Panc1 (cell line): Measurements from ENCODE around the gene CACNA1I.

Source experiments
- POLR2AphosphoS5 ChIP-seq: IDR thresholded peaks from 2 replicates; pipeline ENCODE4 v1.6.1; 2012; ENCODE audit warnings: mild to moderate bottlenecking, low read depth, low read length, moderate library complexity
- REST ChIP-seq, 2 experiments: IDR thresholded peaks; 2 replicates each; pipeline ENCODE4 v1.6.1; 2011 to 2012; ENCODE audit warnings: low read depth in 2 of 2, control low read depth in 1 of 2, low read length in 1 of 2, mild to moderate bottlenecking in 1 of 2, moderate library complexity in 1 of 2; ENCODE audit not compliant: insufficient read depth in 1 of 2
- TF ChIP-seq, protein P1 (sequence below): fragments of 450-650 bp; IDR thresholded peaks from 2 replicates; pipeline ENCODE4 v1.5.1; 2017; ENCODE audit warnings: mild to moderate bottlenecking

DNA sequence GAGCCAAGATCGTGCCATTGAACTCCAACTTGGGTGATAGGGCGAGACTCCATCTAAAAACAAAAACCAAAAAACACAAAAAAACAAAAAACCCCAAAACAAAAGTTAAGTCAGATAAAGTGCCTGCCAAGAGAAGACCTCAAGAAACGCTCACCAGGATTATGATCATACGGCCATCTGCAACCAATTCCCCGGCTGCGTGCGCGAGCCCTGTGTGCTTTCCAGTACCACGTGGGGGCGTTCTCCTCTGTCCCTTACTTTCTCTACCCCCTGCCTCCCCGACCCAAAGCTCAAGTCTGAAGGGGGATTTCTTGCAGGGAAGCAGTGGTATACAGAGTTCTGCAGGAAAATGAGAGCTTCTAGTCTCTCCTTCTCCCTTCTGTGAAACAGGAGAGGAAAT lies 27.5 kb upstream of the CACNA1I start:
- TF ChIP-seq, protein P1, sequence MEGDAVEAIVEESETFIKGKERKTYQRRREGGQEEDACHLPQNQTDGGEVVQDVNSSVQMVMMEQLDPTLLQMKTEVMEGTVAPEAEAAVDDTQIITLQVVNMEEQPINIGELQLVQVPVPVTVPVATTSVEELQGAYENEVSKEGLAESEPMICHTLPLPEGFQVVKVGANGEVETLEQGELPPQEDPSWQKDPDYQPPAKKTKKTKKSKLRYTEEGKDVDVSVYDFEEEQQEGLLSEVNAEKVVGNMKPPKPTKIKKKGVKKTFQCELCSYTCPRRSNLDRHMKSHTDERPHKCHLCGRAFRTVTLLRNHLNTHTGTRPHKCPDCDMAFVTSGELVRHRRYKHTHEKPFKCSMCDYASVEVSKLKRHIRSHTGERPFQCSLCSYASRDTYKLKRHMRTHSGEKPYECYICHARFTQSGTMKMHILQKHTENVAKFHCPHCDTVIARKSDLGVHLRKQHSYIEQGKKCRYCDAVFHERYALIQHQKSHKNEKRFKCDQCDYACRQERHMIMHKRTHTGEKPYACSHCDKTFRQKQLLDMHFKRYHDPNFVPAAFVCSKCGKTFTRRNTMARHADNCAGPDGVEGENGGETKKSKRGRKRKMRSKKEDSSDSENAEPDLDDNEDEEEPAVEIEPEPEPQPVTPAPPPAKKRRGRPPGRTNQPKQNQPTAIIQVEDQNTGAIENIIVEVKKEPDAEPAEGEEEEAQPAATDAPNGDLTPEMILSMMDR = no peak; the same call in 1 of the 2 replicates
- TF ChIP-seq REST (IDR thresholded peaks at IDR 0.05; ENCODE audit: insufficient read depth in 1 of 2, low read depth in 2 of 2, low read length in 1 of 2) = no peak
- TF ChIP-seq POLR2AphosphoS5 = no peak
